Activated T-cell treated with anti-CD3 and anti-CD28 coated beads for 4 hours (primary cell): ENCODE results near the gene AEN.

Experiments
- DNase-seq: peaks from one replicate; pipeline ENCODE4 v3.0.0-alpha.2; 2020

Gene AEN, protein sequence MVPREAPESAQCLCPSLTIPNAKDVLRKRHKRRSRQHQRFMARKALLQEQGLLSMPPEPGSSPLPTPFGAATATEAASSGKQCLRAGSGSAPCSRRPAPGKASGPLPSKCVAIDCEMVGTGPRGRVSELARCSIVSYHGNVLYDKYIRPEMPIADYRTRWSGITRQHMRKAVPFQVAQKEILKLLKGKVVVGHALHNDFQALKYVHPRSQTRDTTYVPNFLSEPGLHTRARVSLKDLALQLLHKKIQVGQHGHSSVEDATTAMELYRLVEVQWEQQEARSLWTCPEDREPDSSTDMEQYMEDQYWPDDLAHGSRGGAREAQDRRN

DNA sequence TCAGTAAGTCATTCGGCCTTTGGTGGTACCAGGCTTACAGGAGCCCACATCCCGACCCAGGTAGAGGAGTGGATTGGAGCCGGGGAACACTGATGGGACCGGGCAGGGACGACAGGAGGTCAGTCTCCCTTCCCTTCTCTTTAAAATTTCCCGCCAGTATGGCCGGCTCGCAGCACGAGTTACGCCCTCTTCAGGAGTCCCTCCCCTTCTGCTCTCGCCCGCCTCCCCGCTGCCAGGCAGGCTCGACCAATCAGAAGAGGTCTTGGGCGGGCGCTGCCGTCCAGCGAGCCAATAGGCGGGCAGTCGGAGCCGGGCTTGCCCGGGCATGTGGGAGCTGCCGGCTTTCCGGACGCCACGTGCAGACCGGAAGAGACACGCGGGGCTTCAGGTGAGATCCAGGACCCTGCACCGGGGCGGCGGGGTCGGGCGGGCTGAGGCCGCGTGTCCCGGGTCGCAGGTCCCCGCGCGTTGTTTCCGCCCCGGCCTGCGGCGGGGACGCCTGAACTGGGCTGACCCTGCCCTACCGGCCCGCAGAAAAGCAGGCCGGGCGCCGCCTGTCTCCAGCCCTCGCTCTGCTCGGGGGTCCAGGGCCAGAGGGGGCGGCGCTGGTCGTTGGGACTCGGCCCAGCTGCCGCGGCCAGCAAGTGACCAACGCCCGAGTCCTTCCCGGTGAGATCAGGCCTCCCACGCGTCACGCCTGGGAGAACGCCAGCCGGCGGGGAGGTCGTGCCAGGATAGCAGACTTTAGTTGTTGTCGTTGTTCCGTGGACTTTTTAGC, at the start of gene AEN:
Gene AEN, plus strand, starts transcription at position 346 of the 778 bp plus-strand sequence. CDS start 4,870 bp downstream, outside the sequence.
- DNase-seq, result peak; percentile 92

DNA sequence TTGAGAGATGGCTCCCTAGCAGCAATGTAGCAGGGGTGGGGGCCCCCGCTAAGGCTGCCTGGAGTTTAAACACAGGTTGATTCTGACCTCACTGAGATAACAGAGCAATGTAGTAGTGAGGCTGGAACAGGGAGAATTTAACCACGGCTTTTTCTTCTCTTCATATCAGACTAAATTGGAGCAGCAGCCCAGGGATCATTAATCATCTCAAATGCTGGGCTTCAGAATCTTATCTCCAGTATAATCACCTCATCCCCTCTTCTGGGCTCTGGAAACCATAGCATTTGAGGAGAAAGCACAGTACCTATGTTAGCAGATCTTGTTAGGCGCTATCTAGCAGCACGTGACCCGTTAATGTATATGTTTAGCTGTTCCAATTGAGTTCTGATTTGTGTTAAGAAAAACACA, 49.3 kb upstream of the AEN start:
- DNase-seq, result no peak

DNA sequence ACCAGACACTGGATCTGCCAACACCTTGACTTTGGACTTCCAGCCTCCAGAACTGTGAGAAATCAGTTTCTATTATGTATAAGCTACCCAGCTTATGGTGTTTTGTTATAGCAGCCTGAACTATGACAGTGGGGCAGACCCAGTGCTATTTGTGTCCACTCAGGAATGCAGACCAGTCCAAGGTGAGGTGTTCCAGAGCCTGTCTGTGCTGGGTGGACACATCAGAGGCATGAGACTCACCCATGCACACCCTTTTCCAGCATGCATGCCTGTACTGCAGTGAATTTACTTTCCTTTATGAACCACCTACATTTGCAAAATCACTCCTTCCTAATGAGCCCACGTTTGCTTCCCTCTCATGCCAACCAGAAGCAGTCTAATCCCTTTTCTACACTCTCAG, 47.1 kb upstream of the AEN start:
- DNase-seq, result no peak

DNA sequence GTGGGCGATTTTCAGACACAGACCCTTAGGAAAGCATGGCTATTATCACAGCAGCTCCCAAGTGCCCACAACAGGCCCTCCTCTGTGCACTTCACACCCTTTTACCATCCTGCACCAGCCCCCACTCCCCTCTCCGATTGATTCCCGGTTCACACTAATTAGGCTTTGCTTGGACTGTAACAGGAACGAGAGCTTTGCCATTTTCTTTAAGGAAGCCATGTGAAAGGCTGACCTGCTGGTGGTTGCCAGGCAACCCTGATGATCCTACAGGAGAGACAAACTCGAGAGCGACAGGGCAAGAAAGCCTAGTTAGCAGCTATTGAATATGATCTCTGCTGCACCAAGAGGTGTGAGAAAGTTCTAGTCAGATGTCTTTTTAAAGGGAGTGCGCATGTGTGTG, 46.5 kb upstream of the AEN start:
- no peak for DNase-seq

DNA sequence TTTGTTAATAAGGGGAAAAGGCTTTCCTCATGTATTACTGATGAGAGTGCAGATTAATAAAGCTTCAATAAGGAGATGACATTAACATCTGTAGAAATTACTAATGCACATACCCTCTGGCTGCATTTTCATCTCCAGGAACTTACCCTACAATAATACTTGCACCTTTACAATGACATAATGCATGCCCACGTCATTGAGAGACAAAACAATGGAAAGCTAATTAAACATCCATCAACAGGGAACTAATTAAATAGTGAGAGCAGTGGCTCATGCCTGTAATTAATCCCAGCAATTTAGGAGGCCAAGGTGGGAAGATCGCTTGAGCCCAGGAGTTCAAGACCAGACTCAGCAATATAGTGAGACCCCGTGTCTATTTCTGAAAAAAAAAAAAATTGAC, 41.8 kb upstream of the AEN start:
- no peak for DNase-seq

DNA sequence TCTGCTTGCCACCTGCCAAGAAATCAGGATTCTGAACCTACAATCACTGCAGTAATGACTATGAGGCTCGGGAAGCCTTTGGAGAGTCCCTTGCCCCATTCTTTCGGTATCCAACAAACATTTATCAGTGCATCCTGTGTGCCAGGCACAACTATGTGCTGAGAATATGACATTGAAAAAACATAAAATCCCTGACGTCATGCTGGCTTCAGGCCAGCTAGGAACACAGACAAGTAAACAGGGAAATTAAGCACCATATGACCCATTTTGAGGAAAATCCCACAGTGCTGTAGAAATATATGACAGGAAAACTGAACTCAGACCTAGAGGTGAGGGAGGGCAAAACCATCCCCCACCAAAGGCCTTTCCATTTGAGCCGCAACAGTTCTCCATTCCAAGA, 40.6 kb upstream of the AEN start:
- no peak for DNase-seq

DNA sequence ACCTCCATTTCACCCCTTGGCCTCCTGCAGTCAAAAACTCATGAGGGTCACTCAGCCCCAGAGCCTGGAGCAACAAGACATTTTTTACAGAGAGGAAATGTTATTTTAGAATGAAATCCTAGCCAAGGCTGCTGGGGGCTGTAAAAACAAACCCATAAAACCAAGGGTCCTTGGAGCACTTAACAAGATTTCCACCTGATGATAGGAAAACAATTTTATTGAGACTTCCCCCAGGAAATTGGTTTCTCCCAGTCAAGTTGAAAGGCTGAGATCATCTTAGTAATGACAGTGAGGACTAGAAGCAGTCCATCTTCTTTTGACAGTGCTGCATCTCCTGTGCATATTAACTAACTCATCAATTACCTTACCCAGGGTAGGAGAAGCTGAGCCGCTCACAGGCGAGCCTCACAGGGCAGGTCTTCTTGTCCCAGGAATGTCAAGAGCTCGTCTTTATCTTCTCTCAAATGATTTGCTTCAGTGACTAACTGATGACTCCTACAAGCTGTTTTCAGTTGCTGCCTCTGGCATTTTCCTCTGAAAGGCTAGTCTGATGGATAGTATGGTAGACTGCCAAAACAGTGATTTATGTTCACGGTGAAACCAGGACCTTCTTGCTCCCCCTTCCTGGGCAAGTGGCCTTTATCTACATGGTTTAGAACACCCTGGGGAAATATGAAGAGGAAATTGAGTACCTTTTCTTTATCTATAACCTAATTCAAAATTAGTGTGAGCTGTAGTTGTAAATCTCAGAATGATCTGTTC, 34.6 kb upstream of the AEN start:
- no peak for DNase-seq

DNA sequence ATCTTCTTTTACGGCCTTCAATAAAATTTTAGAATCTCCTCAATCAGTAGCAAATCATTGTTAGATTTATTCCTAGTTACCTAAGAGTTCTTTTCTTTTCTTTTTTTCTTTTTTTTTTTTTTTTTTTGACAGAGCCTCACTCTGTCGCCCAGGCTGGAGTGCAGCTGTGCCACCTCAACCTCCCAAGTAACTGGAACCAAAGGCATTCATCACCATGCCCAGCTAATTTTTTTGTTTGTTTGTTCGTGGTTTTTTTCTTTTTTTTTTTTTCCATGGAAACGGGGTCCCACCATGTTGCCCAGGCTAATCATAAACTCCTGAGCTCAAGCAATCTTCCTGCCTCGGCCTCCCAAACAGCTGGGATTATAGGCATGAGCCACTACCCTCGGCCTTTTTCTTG, 30.4 kb upstream of the AEN start:
- no peak for DNase-seq

DNA sequence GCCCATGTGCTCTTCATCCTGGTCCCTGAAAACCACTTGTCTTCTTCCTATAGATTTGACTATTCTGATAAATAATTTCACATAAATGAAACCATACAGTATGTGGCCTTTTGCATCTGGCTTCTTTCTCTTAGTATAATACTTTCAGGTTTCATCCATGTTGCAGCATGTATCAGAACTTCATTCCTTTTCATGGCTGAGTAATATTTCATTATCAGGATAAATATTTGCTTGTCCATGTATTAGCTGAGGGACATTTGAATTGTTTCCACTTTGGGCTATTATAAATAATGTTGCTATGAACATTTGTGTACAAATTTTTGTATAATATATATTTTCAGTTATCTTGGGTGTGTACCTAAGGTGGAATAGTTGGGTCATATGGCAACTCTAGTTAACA, 29.8 kb upstream of the AEN start:
- DNase-seq, result no peak

DNA sequence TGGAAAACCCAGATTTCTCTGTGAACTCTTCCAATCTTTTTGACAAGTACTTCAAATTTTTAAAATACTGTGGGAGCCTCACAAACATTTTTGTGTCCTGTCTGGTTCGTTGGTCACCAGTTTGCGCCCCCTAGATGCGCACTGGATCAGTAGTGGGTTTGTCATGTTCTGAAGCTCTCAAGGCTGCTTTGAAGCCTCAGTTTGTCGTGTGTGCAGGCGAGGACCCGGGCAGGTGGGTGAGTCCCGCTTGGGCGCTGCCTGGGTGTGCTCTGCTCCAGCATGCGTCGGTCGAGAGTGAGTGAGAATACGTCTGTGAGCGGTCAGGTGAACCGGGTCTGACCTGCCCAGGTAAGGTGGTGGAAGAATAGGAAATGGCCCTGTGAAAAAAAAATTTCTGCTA, 17.3 kb upstream of the AEN start:
- DNase-seq, result no peak

DNA sequence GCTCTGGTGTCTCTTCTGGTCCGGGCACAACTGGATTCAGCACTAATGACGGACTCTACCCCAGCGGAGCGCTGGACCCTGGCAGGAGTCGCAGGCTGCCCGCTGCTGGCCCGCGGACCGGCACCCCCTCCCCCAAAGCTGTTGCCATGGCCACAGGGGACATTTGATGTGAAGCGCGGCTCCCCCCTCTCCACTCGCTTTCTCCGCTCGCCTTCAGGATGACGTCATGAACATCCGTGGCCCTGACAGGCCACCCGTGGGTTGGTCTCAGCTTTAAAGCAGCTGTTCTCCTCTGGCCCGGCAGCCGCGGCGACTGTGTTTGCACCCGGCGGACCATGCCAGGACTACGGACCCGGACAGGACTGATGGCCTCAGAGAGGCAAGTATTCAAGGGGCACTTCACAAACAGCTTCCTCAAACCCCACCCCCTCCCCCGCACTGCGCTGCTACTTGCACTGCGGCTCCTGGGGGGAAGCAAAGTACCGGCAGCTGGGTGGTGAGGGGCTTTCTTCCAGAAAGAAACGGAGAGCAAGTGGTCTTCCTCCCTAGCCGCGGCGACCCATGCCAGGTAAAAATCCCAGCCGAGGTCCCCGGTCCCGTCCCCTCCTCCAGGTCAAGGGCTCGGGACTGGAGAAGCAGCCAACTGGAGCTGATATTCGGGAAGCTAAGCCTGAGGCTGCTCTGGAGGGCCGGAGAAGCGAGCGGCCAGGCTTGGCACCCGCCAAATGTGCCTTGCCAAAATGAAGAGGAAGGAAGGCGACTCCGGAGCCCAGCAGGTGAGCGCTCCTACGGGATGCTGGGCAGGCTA, 16.6 kb upstream of the AEN start:
- no peak for DNase-seq

DNA sequence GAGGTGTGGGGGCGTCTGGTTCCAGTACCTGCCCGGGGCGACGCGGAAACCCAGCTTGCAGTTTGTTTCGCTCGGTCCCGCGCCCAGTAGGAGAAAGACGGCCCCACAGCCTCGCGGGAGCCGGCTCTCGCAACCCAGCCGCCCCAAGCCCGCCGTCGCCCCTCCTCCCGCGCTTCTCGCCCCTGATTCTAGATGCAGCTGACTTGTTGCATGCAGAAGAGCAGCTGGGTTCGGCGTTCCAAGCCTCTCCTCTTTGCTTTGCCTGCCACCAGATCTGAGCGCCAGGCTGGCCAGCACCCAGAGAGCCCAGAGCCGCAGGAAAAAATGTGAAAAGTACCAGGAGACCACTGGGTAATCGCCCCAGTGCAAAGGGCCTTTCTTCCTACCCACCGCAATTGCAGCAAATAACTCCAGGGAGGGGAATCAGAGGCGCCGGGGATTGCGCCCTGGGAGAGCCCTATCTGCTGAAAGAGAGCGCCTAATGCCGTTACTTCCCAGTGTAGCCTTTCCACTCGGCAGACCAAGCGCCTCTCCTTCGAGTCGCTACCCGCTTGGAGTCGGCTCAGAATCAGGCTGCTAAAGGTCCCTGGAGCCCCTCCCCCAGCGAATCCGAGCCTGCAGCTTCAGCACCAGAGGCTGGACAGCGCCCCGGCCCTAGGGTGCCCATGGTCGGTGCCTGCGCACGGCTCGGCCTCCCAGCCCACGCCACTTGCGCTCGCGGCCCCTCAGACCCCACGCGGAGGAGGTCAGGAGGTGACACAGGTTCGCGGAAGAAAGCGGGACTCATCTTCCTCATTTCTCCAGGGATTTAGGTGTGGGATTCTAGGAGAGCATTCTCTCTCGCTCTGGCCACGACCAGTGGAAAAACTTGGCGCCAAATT, 15.7 kb upstream of the AEN start:
- no peak for DNase-seq

DNA sequence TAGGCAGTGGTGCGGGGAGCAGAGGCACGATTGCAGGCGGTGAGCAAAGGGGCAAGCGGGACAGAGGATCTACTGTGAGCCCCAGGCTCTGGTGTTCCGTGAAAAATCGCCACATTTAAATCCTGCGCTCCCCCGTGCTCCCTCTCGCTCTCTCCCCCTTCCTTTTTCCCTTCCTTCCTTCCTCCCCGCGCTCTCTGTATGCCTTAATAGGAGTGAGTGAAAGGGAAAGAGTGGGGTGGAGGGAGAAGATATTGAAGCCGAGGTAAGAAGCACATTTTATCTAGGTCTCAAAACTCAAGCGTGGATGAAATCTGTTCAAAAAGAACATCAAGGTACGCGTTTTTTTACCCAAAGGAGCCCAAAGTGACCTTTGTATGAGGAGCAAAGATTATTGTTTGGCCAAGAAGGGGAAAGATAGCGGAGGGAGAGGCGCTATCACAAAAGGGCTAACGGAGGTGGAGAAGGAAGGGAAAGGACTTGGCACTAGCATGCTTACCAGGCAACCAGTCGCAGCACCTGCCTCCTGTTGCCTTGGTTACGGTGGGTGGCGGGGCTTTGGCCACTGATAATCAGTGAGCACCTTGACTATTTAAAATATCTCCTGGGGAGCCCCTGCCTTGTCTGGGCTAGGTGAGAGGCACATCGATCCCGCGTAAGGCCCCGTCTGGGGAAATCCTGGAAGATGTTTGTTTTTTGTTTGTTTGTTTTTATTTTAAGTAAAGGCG, 14.9 kb upstream of the AEN start:
- DNase-seq, result no peak

DNA sequence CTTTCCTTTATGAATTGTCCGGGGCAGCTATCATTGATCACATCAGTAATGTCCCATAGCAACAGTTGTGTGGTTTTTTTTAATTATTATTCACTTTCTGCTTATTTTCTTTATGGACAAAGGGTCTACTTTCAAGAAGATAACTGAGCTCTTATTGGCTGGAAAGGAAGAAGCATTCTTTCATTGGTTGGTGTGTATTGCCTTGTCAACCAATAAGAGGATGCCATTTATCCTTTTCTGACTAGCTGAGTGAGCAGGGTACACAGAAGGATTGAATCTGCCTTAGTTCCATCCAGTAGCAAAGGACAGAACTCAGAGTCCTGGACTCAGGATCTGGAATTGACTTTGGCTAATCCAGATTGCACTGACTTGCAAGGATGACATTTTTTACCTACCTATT, 13.2 kb upstream of the AEN start:
- DNase-seq, result no peak

DNA sequence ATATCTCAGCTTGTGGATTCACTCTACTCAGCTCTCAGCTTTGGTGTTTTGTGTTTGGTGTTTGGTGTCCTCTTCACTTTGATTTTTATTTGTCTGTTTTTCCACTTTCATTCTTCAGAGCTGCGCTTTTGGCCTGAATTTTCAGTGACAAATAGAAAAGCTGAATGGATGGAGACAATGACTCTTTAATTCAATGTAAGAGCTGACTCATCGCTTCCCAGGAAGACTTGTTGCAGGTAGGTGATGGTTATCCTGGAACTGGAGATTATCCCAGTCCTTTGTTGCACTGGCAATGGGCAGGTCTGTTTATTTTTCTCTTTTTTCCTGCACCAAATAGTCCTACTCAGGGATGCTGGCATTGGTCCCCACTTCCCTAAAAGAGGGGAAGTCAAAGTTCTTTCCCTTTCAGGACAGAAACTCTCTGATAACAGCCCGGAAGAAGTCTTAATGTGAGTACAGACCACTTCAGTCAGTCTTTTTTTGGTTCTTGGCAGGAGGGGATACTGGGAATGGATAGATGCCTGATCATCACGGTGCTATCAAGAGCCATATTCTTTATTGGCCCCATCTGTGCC, 12.4 kb upstream of the AEN start:
- no peak for DNase-seq

DNA sequence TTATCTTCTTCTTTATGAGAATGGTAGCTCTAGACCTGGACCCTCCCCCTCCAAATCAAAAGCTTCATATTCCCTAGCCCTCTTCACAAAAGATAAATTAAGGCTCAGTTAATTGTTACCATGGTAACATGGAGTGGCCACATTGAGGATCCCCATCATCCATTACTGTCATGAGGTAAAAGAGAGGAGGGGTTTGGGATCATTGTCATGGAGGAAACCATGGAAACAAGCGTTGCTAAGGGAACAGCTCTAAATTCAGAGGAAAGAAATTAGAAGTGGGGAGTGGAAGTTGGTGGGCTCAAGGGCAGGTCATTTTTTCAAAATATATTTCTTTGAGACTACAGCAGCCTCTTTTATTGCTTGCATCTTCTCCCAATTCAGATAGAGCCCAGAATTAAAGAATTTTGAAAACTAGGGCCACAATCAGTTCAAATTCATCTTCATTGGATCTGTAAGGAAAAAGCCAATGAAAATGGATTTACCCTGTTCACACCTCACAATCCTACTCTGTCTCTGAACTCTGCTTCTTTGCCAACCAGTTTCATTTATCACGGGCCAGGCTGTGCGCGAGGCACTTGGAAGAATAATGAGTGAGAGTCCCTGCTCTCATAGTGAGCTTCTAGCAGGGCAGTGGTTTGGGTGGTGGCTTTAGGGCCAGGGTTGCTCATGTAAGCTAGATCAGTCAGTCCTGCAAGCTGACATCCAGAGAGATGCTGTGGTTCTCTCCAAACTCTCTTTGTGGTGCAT, 11.6 kb upstream of the AEN start:
- DNase-seq, result no peak

DNA sequence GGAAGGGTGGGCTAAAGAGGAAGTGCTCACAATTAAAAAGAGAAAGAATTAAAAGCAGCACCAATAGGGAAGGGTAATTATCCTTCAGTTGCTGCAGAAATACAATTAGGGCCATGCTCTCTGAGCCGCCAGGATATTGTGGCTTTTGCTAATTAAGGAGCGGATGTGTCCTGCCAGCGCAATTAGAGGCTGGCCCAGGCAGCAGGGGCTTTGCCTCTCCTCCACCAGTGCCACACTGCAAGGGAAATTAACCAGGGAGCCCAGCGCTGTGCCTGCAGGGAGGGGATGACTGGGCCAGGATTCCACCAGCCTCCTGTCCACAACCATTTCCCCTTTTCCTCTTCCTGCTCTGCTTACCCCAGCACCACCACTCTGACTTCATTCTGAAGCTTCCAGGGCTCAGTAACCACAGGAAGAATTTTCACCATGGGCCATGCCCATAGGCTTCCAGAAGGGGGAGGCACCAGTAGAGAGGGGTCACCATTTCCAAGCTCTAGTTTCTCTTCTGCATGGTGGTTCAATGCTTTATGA, 10.4 kb upstream of the AEN start:
- DNase-seq, result no peak

DNA sequence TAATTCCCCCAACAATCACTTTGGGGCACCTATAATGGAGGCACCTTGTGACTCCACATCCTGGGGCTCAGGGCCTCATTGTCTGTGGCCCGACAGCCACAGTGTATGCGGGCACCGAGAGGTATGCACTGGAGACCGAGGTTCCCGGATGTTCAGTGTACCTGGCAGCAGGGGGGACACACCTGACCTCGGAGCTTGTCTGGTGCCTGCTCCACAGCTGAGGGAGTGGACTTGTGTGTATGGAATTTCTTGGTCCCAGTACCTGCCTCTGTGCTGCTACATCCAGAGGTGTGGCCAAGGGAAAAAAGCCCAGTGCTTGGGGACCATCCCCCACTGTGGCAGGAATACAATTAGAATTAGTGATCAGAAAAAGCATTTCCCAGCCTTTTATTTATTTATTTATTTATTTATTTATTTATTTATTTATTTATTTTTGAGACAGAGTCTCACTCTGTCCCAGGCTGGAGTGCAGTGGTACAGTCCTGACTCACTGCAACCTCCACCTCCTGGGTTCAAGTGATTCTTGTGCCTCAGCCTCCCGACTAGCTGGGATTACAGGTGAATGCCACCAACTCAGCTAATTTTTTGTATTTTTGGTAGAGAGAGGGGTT, 8.8 kb upstream of the AEN start:
- DNase-seq, result no peak
